Esophagus squamous epithelium (tissue), 5 donors: ENCODE results near the gene PAPPA. TPM values are rescaled to one million over a fixed set of nuclear protein-coding genes. Genes with fewer than 3 reads are reported as not detected.

Experiments used
- DNase-seq: peaks from one replicate; lab custom pipeline; 2025; lab: John Stamatoyannopoulos, UW
- H3K27ac ChIP-seq, 4 donors: fragments of 200-600 bp; sonication (generic); one replicate each; pipeline ENCODE4 v1.5.1; 2016 to 2019; ENCODE audit warnings: mild to moderate bottlenecking in 1 of 4
- H3K27me3 ChIP-seq, 4 donors: fragments of 200-600 bp; sonication (generic); 1 replicate in 3 of 4; 2 replicates in 1 of 4; pipeline versions ENCODE4 v1.5.1 to v1.6.0; 2017 to 2021; ENCODE audit warnings: antibody characterized with exemption in 1 of 4
- H3K36me3 ChIP-seq, 3 donors: fragments of 200-600 bp; sonication (generic); one replicate each; pipeline ENCODE4 v1.5.1; 2016 to 2019
- H3K4me1 ChIP-seq, 3 donors: fragments of 200-600 bp; sonication (generic); one replicate each; pipeline ENCODE4 v1.5.1; 2017 to 2019
- H3K4me3 ChIP-seq, 4 donors: fragments of 200-600 bp; sonication (generic); 1 replicate in 3 of 4; 2 replicates in 1 of 4; pipeline ENCODE4 v1.5.1; 2016 to 2019; ENCODE audit warnings: mild to moderate bottlenecking in 2 of 4, moderate library complexity in 1 of 4
- H3K9me3 ChIP-seq, 3 donors: fragments of 200-600 bp; sonication (generic); one replicate each; pipeline ENCODE4 v1.5.1; 2016 to 2019
- CTCF ChIP-seq, 6 experiments: fragments of 450-650 bp in 4 of 6; fragments of 200-600 bp in 2 of 6; sonication (generic) in 2 of 6; IDR thresholded peaks; one replicate each; pipeline ENCODE4 v1.5.1; 2016 to 2019; ENCODE audit warnings: antibody characterized with exemption in 6 of 6, mild to moderate bottlenecking in 4 of 6, moderate library complexity in 4 of 6
- POLR2A ChIP-seq, 4 donors: fragments of 450-650 bp; IDR thresholded peaks; one replicate each; pipeline ENCODE4 v1.6.1; 2017; ENCODE audit warnings: antibody characterized with exemption in 4 of 4, mild to moderate bottlenecking in 4 of 4, moderate library complexity in 3 of 4
- WGBS, 2 donors: methylation state at CpG; one replicate each; pipeline ENCODE4 v1.1.5; 2018; 5-methylcytosine and 5-hydroxymethylcytosine counted together
- intact Hi-C: fragments of 100-400 bp; cut with DNase I; formaldehyde crosslinking; loops from one replicate; pipeline ENCODE4 v1.15.0; 2022
- total RNA-seq, 4 donors: library from RNA; depleted of rRNA; stranded (reverse); fragments of >200 nt; gene quantifications; one replicate each; pipeline ENCODE4 v1.1.0, GENCODE V29; 2016
- donor health status: DM: yes; HTN: yes; CAD: no.

The PAPPA gene
- total RNA-seq, 4 donors from 2014 or later: 8.3 to 13.7 (median 11.4) TPM

- intact Hi-C loops: no loop called here
- Histone ChIP-seq H3K9me3 (no peaks in the 10 kb centered on the region), H3K27me3 (no peaks in the 10 kb centered on the region), H3K36me3 (peaks cover 0 to 14% (median 0%) of the 10 kb centered on the region in 3 donors), H3K4me3 (no peak overlapping the region), H3K4me1 (no peaks in the 10 kb centered on the region), H3K27ac (no peak overlapping the region)
- DNase-seq: no peak
- 59 to 65% methylated on average over 6 of the region's 6 CpGs for WGBS, 2 donors
- TF ChIP-seq POLR2A (IDR thresholded peaks at IDR 0.05): no peak
Observed at GRCh38 chr9:116275418-116276195, 122.0 kb downstream of the PAPPA start.

- Histone ChIP-seq H3K4me3 (no peak overlapping the region), H3K27me3 (no peaks in the 10 kb centered on the region), H3K36me3 (peaks cover 0 to 14% (median 0%) of the 10 kb centered on the region in 3 donors), H3K4me1 (no peaks in the 10 kb centered on the region), H3K9me3 (no peaks in the 10 kb centered on the region), H3K27ac (no peak overlapping the region)
- no peak for DNase-seq
- intact Hi-C loops: no loop called here
- no peak for TF ChIP-seq POLR2A (IDR thresholded peaks at IDR 0.05)
- no peak for TF ChIP-seq CTCF (IDR thresholded peaks at IDR 0.05)
Observed at GRCh38 chr9:116276196-116276493, 122.6 kb downstream of the PAPPA start.

- Histone ChIP-seq H3K27ac (no peak overlapping the region), H3K9me3 (no peaks in the 10 kb centered on the region), H3K4me1 (no peaks in the 10 kb centered on the region), H3K36me3 (peaks cover 0 to 9% (median 0%) of the 10 kb centered on the region in 3 donors), H3K27me3 (no peaks in the 10 kb centered on the region), H3K4me3 (no peak overlapping the region)
- TF ChIP-seq CTCF (IDR thresholded peaks at IDR 0.05) (no peak), POLR2A (IDR thresholded peaks at IDR 0.05) (no peak)
- no peak for DNase-seq
- intact Hi-C loops: no loop called here
- WGBS, 2 donors: 60 to 70% methylated on average over 9 to 10 of the region's 10 CpGs
Observed at GRCh38 chr9:116276651-116277121, 123.1 kb downstream of the PAPPA start.

GRCh38 chr9:116278326-116278725 lies 124.7 kb downstream of the PAPPA start:
- no peaks in the 10 kb centered on the region for H3K27me3 ChIP-seq
- H3K27ac ChIP-seq: no peak overlapping the region
- H3K4me1 ChIP-seq: no peaks in the 10 kb centered on the region
- DNase-seq: no peak
- H3K4me3 ChIP-seq: no peak overlapping the region
- no peaks in the 10 kb centered on the region for H3K9me3 ChIP-seq
- TF ChIP-seq CTCF (IDR thresholded peaks at IDR 0.05) (no peak), POLR2A (IDR thresholded peaks at IDR 0.05) (no peak)
- 44 to 74% methylated on average over 1 of the region's 1 CpG for WGBS, 2 donors
- H3K36me3 ChIP-seq: no peaks in the 10 kb centered on the region
- intact Hi-C loops: no loop called here

- no peaks in the 10 kb centered on the region for H3K4me1 ChIP-seq
- WGBS, 2 donors: 54 to 68% methylated on average over 8 to 11 of the region's 11 CpGs
- TF ChIP-seq CTCF (IDR thresholded peaks at IDR 0.05) (no peak), POLR2A (IDR thresholded peaks at IDR 0.05) (no peak)
- no peak for DNase-seq
- no peaks in the 10 kb centered on the region for H3K9me3 ChIP-seq
- H3K36me3 ChIP-seq: no peaks in the 10 kb centered on the region
- no peak overlapping the region for H3K4me3 ChIP-seq
- H3K27me3 ChIP-seq: no peaks in the 10 kb centered on the region
- intact Hi-C loops: no loop called here
- H3K27ac ChIP-seq: no peak overlapping the region
Observed at GRCh38 chr9:116279230-116279629, 125.6 kb downstream of the PAPPA start.
